PFSK-1 (cell line): ENCODE data around the gene RSRC1.

ENCODE experiments used
- FOXP2 ChIP-seq: optimal IDR thresholded peaks from 2 replicates; pipeline ENCODE3; 2011; ENCODE audit warnings: borderline replicate concordance, control low read depth, inconsistent platforms; ENCODE audit not compliant: insufficient read depth; ENCODE audit errors: extremely low read length, extremely low read depth
- POLR2AphosphoS5 ChIP-seq: IDR thresholded peaks from 2 replicates; pipeline ENCODE4 v1.6.1; 2012; ENCODE audit warnings: low read depth, mild to moderate bottlenecking, control low read depth, low read length, moderate library complexity
- REST ChIP-seq, 2 experiments: IDR thresholded peaks; 2 replicates each; pipeline versions ENCODE4 v1.6.1 to v1.8.0; 2011 to 2012; ENCODE audit warnings: low read depth in 2 of 2, low read length in 2 of 2, control low read depth in 1 of 2, inconsistent platforms in 1 of 2, mild to moderate bottlenecking in 1 of 2, moderate library complexity in 1 of 2; ENCODE audit not compliant: insufficient read depth in 1 of 2
- SIN3A ChIP-seq: IDR thresholded peaks from 2 replicates; pipeline ENCODE4 v1.6.1; 2012; ENCODE audit warnings: mild to moderate bottlenecking, low read length, moderate library complexity, borderline replicate concordance; ENCODE audit not compliant: insufficient read depth
- TAF1 ChIP-seq: IDR thresholded peaks from 2 replicates; pipeline ENCODE4 v1.6.1; 2012; ENCODE audit warnings: low read length, control low read depth, borderline replicate concordance; ENCODE audit not compliant: insufficient read depth

GRCh38 chr3:158244274-158244673 is 134.4 kb downstream of the RSRC1 start:
- TF ChIP-seq POLR2AphosphoS5 (no peak), TAF1 (no peak), REST (IDR thresholded peaks at IDR 0.05; ENCODE audit: insufficient read depth in 1 of 2, low read depth in 2 of 2, low read length in 2 of 2) (no peak), SIN3A (no peak), FOXP2 (no peak)
